ENCODE measurements around the gene CENPL. TPM values are rescaled to one million over a fixed set of nuclear protein-coding genes. Genes with fewer than 3 reads are reported as not detected.

CENPL gene
- total RNA-seq, 1 donor, result 27.5 TPM

DNA sequence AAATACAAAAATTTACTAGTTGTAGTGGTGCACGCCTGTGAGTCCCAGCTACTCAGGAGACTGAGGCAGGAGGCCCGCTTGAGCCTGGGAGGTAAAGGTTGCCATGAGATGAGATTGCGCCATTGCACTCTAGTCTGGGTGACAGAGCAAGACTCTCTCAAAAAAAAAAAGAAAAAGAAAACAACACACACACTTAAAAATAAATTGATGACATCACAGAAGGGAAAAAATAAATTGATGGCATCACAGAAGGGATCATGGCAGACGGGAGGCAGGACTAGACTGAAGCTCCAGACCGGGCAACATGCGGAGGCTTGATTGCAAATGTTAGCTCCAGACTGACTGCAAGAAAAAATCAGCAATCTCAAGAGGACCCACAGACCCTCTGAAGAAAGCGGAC is 66.6 kb downstream of the CENPL start:
- no peak overlapping the region for H3K4me3 ChIP-seq (ENCODE audit: low read depth, low read length)
- no peak for TF ChIP-seq CTCF (IDR thresholded peaks at IDR 0.05; ENCODE audit: insufficient read depth, low read length)
- no peak for DNase-seq (ENCODE audit: low read depth)

- no peak overlapping the region for H3K4me3 ChIP-seq (ENCODE audit: low read depth, low read length)
- no peak for DNase-seq (ENCODE audit: low read depth)
- TF ChIP-seq CTCF (IDR thresholded peaks at IDR 0.05; ENCODE audit: insufficient read depth, low read length), result no peak
Measured at GRCh38 chr1:173757666-173758065, 67.0 kb downstream of the CENPL start.

DNA sequence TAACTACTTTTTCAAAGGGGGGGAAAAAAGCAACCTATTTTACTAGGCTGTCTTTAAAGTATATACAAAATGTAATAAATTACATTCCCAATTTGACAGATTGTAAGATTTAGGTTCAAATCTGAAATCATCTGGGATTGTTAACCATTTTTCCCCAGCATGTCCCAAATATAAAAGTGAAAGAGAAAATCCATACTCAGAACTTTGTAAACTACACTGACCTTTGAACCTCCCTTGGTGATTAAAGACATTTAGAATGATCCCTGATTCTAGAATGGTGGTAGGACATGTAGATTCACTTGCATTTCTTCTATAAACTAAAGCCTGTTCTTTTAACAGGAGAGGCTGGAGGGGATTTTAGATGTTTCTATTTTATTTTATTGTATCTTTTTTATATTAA is 70.9 kb downstream of the CENPL start:
- no peak for DNase-seq (ENCODE audit: low read depth)
- TF ChIP-seq CTCF (IDR thresholded peaks at IDR 0.05; ENCODE audit: insufficient read depth, low read length), result no peak
- no peak overlapping the region for H3K4me3 ChIP-seq (ENCODE audit: low read depth, low read length)

Small RNA genes within 50 kb of the gene (small RNA-seq; reads per million reads assigned to genes)
- gene RF00019, result not detected

Other genes starting within 250 kb of the CENPL start
- not detected in 2 replicates for gene SLC9C2, start 221.8 kb downstream of the CENPL start, total RNA-seq (ENCODE audit: low replicate concordance)
- not detected in 2 replicates for gene TEX50, start 189.5 kb downstream of the CENPL start, total RNA-seq (ENCODE audit: low replicate concordance)
- gene ANKRD45, start 155.0 kb downstream of the CENPL start, total RNA-seq (ENCODE audit: low replicate concordance), result 0.09 and 0.82 TPM in 2 replicates
- gene KLHL20, start 109.9 kb downstream of the CENPL start, total RNA-seq (ENCODE audit: low replicate concordance), result 16.9 and 30.6 TPM in 2 replicates
- gene DARS2, start 210 bp downstream of the CENPL start, total RNA-seq (ENCODE audit: low replicate concordance), result 15.9 and 18.3 TPM in 2 replicates
- 453 and 516 TPM in 2 replicates for gene GAS5, start 43.1 kb upstream of the CENPL start, total RNA-seq (ENCODE audit: low replicate concordance)
- gene ZBTB37, start 43.5 kb upstream of the CENPL start, total RNA-seq (ENCODE audit: low replicate concordance), result 6.5 and 11.3 TPM in 2 replicates
- not detected in 2 replicates for gene SERPINC1, start 92.4 kb upstream of the CENPL start, total RNA-seq (ENCODE audit: low replicate concordance)
- 35.7 and 37.0 TPM in 2 replicates for gene RC3H1, start 197.5 kb upstream of the CENPL start, total RNA-seq (ENCODE audit: low replicate concordance)